GM10266 (cell line): Measurements from ENCODE around the gene DNAH11.

Experiments used
- DNase-seq: peaks from one replicate; pipeline ENCODE4 v3.0.0; 2012; ENCODE audit errors: extremely low spot score
- CTCF ChIP-seq: IDR thresholded peaks from 2 replicates; pipeline ENCODE4 v1.5.1; 2012; ENCODE audit warnings: mild to moderate bottlenecking, low read depth; ENCODE audit not compliant: control insufficient read depth, insufficient read depth; ENCODE audit errors: missing control alignments

DNAH11 gene

GRCh38 chr7:21782996-21783395 lies 240.2 kb downstream of the DNAH11 start:
- no peak for TF ChIP-seq CTCF
- DNase-seq, result no peak

- DNase-seq, result no peak
- TF ChIP-seq CTCF, result no peak
Observed at GRCh38 chr7:21784989-21785388, 242.2 kb downstream of the DNAH11 start.

GRCh38 chr7:21805791-21806190 lies 263.0 kb downstream of the DNAH11 start:
- DNase-seq, result no peak
- no peak for TF ChIP-seq CTCF

- no peak for TF ChIP-seq CTCF
- DNase-seq, result no peak
Observed at GRCh38 chr7:21806388-21806787, 263.5 kb downstream of the DNAH11 start.

- DNase-seq, result no peak
- TF ChIP-seq CTCF, result no peak
Observed at GRCh38 chr7:21819048-21819447, 276.2 kb downstream of the DNAH11 start.

GRCh38 chr7:21828841-21829240 lies 286.0 kb downstream of the DNAH11 start:
- DNase-seq, result no peak
- TF ChIP-seq CTCF, result no peak

- TF ChIP-seq CTCF, result no peak
- no peak for DNase-seq
Observed at GRCh38 chr7:21829731-21830130, 286.9 kb downstream of the DNAH11 start.
